ENCODE results near the gene SPOCK1.

SPOCK1 gene

GRCh38 chr5:137113939-137114338, 385.2 kb downstream of the SPOCK1 start:
- Histone ChIP-seq H3K27ac (ENCODE audit: low read depth, low read length) (no peak overlapping the region), H3K27me3 (ENCODE audit: control insufficient read depth in 5 of 5, insufficient read depth in 4 of 5, low read length in 5 of 5) (peaks cover 0 to 2% (median 0%) of the 10 kb centered on the region in 5 donors), H3K36me3 (ENCODE audit: control insufficient read depth in 5 of 5, insufficient read depth in 5 of 5, low read length in 5 of 5) (no peaks in the 10 kb centered on the region), H3K4me3 (ENCODE audit: low read depth in 1 of 5, low read length in 5 of 5) (no peak overlapping the region), H3K9me3 (ENCODE audit: control insufficient read depth in 5 of 5, low read length in 5 of 5) (no peaks in the 10 kb centered on the region), H3K9ac (ENCODE audit: low read length in 5 of 5) (no peak overlapping the region), H3K4me1 (ENCODE audit: control insufficient read depth in 5 of 5, insufficient read depth in 5 of 5, low read length in 5 of 5) (no peaks in the 10 kb centered on the region)

- H3K9me3 ChIP-seq (ENCODE audit: control insufficient read depth in 5 of 5, low read length in 5 of 5) = no peaks in the 10 kb centered on the region
- H3K36me3 ChIP-seq (ENCODE audit: control insufficient read depth in 5 of 5, insufficient read depth in 5 of 5, low read length in 5 of 5) = no peaks in the 10 kb centered on the region
- no peak overlapping the region for H3K27ac ChIP-seq (ENCODE audit: low read depth, low read length)
- no peak overlapping the region for H3K4me3 ChIP-seq (ENCODE audit: low read depth in 1 of 5, low read length in 5 of 5)
- no peaks in the 10 kb centered on the region for H3K4me1 ChIP-seq (ENCODE audit: control insufficient read depth in 5 of 5, insufficient read depth in 5 of 5, low read length in 5 of 5)
- peaks cover 0 to 2% (median 0%) of the 10 kb centered on the region in 5 donors for H3K27me3 ChIP-seq (ENCODE audit: control insufficient read depth in 5 of 5, insufficient read depth in 4 of 5, low read length in 5 of 5)
- no peak overlapping the region for H3K9ac ChIP-seq (ENCODE audit: low read length in 5 of 5)
These were observed 386.0 kb downstream of the SPOCK1 start for GRCh38 chr5:137113161-137113560.

- Histone ChIP-seq H3K4me3 (ENCODE audit: low read depth in 1 of 5, low read length in 5 of 5) (no peak overlapping the region), H3K36me3 (ENCODE audit: control insufficient read depth in 5 of 5, insufficient read depth in 5 of 5, low read length in 5 of 5) (no peaks in the 10 kb centered on the region), H3K9me3 (ENCODE audit: control insufficient read depth in 5 of 5, low read length in 5 of 5) (no peaks in the 10 kb centered on the region), H3K4me1 (ENCODE audit: control insufficient read depth in 5 of 5, insufficient read depth in 5 of 5, low read length in 5 of 5) (no peaks in the 10 kb centered on the region), H3K27me3 (ENCODE audit: control insufficient read depth in 5 of 5, insufficient read depth in 4 of 5, low read length in 5 of 5) (no peaks in the 10 kb centered on the region), H3K9ac (ENCODE audit: low read length in 5 of 5) (no peak overlapping the region), H3K27ac (ENCODE audit: low read depth, low read length) (no peak overlapping the region)
These were observed 393.6 kb downstream of the SPOCK1 start for GRCh38 chr5:137105351-137106035.

GRCh38 chr5:137101544-137101943, 397.6 kb downstream of the SPOCK1 start:
- H3K9ac ChIP-seq (ENCODE audit: low read length in 5 of 5) = no peak overlapping the region
- H3K4me3 ChIP-seq (ENCODE audit: low read depth in 1 of 5, low read length in 5 of 5) = no peak overlapping the region

GRCh38 chr5:137099651-137100050, 399.5 kb downstream of the SPOCK1 start:
- H3K4me1 ChIP-seq (ENCODE audit: control insufficient read depth in 5 of 5, insufficient read depth in 5 of 5, low read length in 5 of 5) = no peaks in the 10 kb centered on the region
- H3K36me3 ChIP-seq (ENCODE audit: control insufficient read depth in 5 of 5, insufficient read depth in 5 of 5, low read length in 5 of 5) = no peaks in the 10 kb centered on the region
- no peak overlapping the region for H3K9ac ChIP-seq (ENCODE audit: low read length in 5 of 5)
- no peaks in the 10 kb centered on the region for H3K9me3 ChIP-seq (ENCODE audit: control insufficient read depth in 5 of 5, low read length in 5 of 5)
- H3K27me3 ChIP-seq (ENCODE audit: control insufficient read depth in 5 of 5, insufficient read depth in 4 of 5, low read length in 5 of 5) = no peaks in the 10 kb centered on the region
- no peak overlapping the region for H3K4me3 ChIP-seq (ENCODE audit: low read depth in 1 of 5, low read length in 5 of 5)
- no peak overlapping the region for H3K27ac ChIP-seq (ENCODE audit: low read depth, low read length)

More at GRCh38 chr5:137101544-137101943, 397.6 kb downstream of the SPOCK1 start:
- no peaks in the 10 kb centered on the region for H3K4me1 ChIP-seq (ENCODE audit: control insufficient read depth in 5 of 5, insufficient read depth in 5 of 5, low read length in 5 of 5)
- no peaks in the 10 kb centered on the region for H3K36me3 ChIP-seq (ENCODE audit: control insufficient read depth in 5 of 5, insufficient read depth in 5 of 5, low read length in 5 of 5)
- H3K9me3 ChIP-seq (ENCODE audit: control insufficient read depth in 5 of 5, low read length in 5 of 5) = no peaks in the 10 kb centered on the region
- no peaks in the 10 kb centered on the region for H3K27me3 ChIP-seq (ENCODE audit: control insufficient read depth in 5 of 5, insufficient read depth in 4 of 5, low read length in 5 of 5)
- H3K27ac ChIP-seq (ENCODE audit: low read depth, low read length) = no peak overlapping the region

DNA sequence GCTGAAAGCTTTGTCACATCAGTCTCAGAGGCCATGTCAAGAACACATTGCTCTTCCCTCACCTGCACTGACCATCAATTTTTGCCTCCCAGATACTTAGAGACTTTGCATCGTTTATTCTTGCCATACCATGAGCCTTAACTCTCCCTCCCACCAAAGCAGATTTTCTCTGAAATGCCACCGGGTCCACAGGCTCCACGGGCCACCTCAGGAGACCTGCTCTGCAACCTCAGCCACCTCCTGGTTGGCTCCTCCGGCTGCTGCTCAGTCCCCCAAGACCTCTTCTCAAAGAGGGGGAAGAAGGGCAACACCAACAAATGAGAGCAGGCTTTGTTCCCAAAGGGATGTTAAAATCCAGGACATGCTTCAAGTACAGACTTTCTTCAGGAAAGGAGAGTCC, 400.5 kb downstream of the SPOCK1 start:
- Histone ChIP-seq H3K27ac (ENCODE audit: low read depth, low read length) (no peak overlapping the region), H3K4me3 (ENCODE audit: low read depth in 1 of 5, low read length in 5 of 5) (no peak overlapping the region), H3K4me1 (ENCODE audit: control insufficient read depth in 5 of 5, insufficient read depth in 5 of 5, low read length in 5 of 5) (no peaks in the 10 kb centered on the region), H3K9me3 (ENCODE audit: control insufficient read depth in 5 of 5, low read length in 5 of 5) (no peaks in the 10 kb centered on the region), H3K27me3 (ENCODE audit: control insufficient read depth in 5 of 5, insufficient read depth in 4 of 5, low read length in 5 of 5) (no peaks in the 10 kb centered on the region), H3K9ac (ENCODE audit: low read length in 5 of 5) (no peak overlapping the region), H3K36me3 (ENCODE audit: control insufficient read depth in 5 of 5, insufficient read depth in 5 of 5, low read length in 5 of 5) (no peaks in the 10 kb centered on the region)

GRCh38 chr5:137098238-137098637, 400.9 kb downstream of the SPOCK1 start:
- H3K27me3 ChIP-seq (ENCODE audit: control insufficient read depth in 5 of 5, insufficient read depth in 4 of 5, low read length in 5 of 5) = no peaks in the 10 kb centered on the region
- no peak overlapping the region for H3K9ac ChIP-seq (ENCODE audit: low read length in 5 of 5)
- no peak overlapping the region for H3K4me3 ChIP-seq (ENCODE audit: low read depth in 1 of 5, low read length in 5 of 5)
- H3K9me3 ChIP-seq (ENCODE audit: control insufficient read depth in 5 of 5, low read length in 5 of 5) = no peaks in the 10 kb centered on the region
- H3K36me3 ChIP-seq (ENCODE audit: control insufficient read depth in 5 of 5, insufficient read depth in 5 of 5, low read length in 5 of 5) = no peaks in the 10 kb centered on the region
- H3K4me1 ChIP-seq (ENCODE audit: control insufficient read depth in 5 of 5, insufficient read depth in 5 of 5, low read length in 5 of 5) = no peaks in the 10 kb centered on the region
- no peak overlapping the region for H3K27ac ChIP-seq (ENCODE audit: low read depth, low read length)

- Histone ChIP-seq H3K27ac (ENCODE audit: low read depth, low read length) (no peak overlapping the region), H3K36me3 (ENCODE audit: control insufficient read depth in 5 of 5, insufficient read depth in 5 of 5, low read length in 5 of 5) (no peaks in the 10 kb centered on the region), H3K4me3 (ENCODE audit: low read depth in 1 of 5, low read length in 5 of 5) (no peak overlapping the region), H3K9ac (ENCODE audit: low read length in 5 of 5) (no peak overlapping the region), H3K27me3 (ENCODE audit: control insufficient read depth in 5 of 5, insufficient read depth in 4 of 5, low read length in 5 of 5) (no peaks in the 10 kb centered on the region), H3K9me3 (ENCODE audit: control insufficient read depth in 5 of 5, low read length in 5 of 5) (no peaks in the 10 kb centered on the region), H3K4me1 (ENCODE audit: control insufficient read depth in 5 of 5, insufficient read depth in 5 of 5, low read length in 5 of 5) (no peaks in the 10 kb centered on the region)
These were observed 401.9 kb downstream of the SPOCK1 start for GRCh38 chr5:137097203-137097602.

- Histone ChIP-seq H3K9me3 (ENCODE audit: control insufficient read depth in 5 of 5, low read length in 5 of 5) (no peaks in the 10 kb centered on the region), H3K27ac (ENCODE audit: low read depth, low read length) (no peak overlapping the region), H3K36me3 (ENCODE audit: control insufficient read depth in 5 of 5, insufficient read depth in 5 of 5, low read length in 5 of 5) (no peaks in the 10 kb centered on the region), H3K4me1 (ENCODE audit: control insufficient read depth in 5 of 5, insufficient read depth in 5 of 5, low read length in 5 of 5) (no peaks in the 10 kb centered on the region), H3K9ac (ENCODE audit: low read length in 5 of 5) (no peak overlapping the region), H3K4me3 (ENCODE audit: low read depth in 1 of 5, low read length in 5 of 5) (no peak overlapping the region), H3K27me3 (ENCODE audit: control insufficient read depth in 5 of 5, insufficient read depth in 4 of 5, low read length in 5 of 5) (no peaks in the 10 kb centered on the region)
These were observed 402.7 kb downstream of the SPOCK1 start for GRCh38 chr5:137096149-137097103.

DNA sequence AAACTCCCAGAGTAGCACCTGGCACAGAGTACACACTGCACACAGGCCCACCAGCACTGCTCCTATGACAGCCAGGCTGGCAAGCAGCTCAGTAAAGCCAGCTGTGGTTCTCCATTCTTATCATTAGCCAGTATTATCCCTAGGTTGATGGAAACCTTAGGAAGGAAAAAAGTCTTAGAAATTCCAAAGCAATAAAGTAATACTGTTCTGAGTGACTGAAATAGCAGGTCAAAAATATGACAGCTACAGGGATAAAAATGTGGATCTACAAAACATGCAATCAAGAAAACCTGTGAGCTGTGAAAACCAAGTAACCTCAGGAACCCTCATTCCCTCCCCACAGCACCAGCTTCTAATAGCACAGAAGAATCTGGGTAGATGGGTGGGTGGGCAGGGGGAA, 403.5 kb downstream of the SPOCK1 start:
- Histone ChIP-seq H3K9me3 (ENCODE audit: control insufficient read depth in 5 of 5, low read length in 5 of 5) (no peaks in the 10 kb centered on the region), H3K4me1 (ENCODE audit: control insufficient read depth in 5 of 5, insufficient read depth in 5 of 5, low read length in 5 of 5) (no peaks in the 10 kb centered on the region), H3K27ac (ENCODE audit: low read depth, low read length) (no peak overlapping the region), H3K9ac (ENCODE audit: low read length in 5 of 5) (no peak overlapping the region), H3K27me3 (ENCODE audit: control insufficient read depth in 5 of 5, insufficient read depth in 4 of 5, low read length in 5 of 5) (no peaks in the 10 kb centered on the region), H3K36me3 (ENCODE audit: control insufficient read depth in 5 of 5, insufficient read depth in 5 of 5, low read length in 5 of 5) (no peaks in the 10 kb centered on the region), H3K4me3 (ENCODE audit: low read depth in 1 of 5, low read length in 5 of 5) (no peak overlapping the region)
